Stimulated activated naive CD8-positive, alpha-beta T cell treated with anti-CD3 and anti-CD28 coated beads, Interleukin-15, Interleukin-2, amounts not matched to agents 100 ng/mL and 50 ng/mL, for 24 hours (primary cell): ENCODE results near the gene IRF2BP1.
"Not testable (repeated sequence)": the region's sequence is repeated elsewhere in the genome, so short reads cannot be mapped to it uniquely, and the experiment has no call there.

Experiments used
- H3K27ac Mint-ChIP-seq: one replicate; pipeline ENCODE4 v1.8.0; 2021; ENCODE audit warnings: mild to moderate bottlenecking, mixed read lengths
- H3K27me3 Mint-ChIP-seq: one replicate; pipeline ENCODE4 v1.8.0; 2021; ENCODE audit warnings: mixed read lengths
- H3K36me3 Mint-ChIP-seq: one replicate; pipeline ENCODE4 v1.8.0; 2021; ENCODE audit warnings: low read depth, mixed read lengths
- H3K4me1 Mint-ChIP-seq: one replicate; pipeline ENCODE4 v1.8.0; 2021; ENCODE audit warnings: low read depth, mixed read lengths
- H3K4me3 Mint-ChIP-seq: one replicate; pipeline ENCODE4 v1.8.0; 2021; ENCODE audit warnings: mild to moderate bottlenecking, mixed read lengths
- H3K9me3 Mint-ChIP-seq: one replicate; pipeline ENCODE4 v1.8.0; 2021; ENCODE audit warnings: mixed read lengths

Gene IRF2BP1

DNA sequence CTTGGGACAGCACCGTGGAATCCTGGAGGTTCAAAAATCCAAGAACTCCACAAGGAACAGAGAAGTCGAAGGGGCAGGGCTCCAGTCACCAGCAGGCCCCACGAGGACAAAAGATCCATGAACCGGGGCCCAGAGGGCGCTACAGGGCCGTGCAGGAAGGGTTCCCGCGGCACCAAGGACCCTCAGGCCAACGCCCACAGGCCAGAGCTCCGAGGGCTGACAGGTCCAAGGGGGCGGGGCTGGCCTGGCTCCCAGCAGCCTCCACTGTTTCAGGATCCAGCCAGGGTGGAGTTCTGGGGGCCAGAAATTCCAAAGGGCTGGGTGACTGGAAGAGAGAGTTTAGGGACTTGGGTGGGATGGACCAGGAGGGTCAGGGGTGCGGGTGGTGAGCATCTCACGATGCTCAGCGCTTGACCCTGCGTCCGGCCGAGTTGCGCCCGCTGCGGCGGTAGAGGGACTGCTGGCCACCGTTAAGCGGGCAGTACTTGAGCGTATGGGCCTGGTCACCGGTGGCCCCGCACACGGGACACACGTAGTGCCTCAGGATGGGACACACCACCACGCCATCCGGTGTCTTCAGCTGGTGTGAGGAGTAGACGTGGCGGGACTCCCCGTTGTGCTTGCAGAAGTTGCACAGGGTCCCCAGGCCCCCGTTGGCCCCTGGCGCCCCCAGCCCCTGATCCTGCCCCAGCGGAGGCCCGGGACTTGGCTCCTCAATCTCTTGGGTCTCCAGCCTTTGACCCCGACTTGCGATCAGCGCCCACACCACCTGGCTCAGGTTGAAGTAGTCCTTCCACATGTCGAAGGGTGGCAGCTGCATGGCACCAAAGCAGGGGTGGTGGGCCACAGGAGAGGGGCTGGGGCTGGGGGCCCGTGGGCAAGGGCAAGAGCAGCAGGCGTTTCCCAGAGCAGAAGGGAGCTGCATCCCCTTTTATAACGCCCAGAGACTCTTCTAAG is 28.2 kb upstream of the IRF2BP1 start, which contains the start of gene NANOS2:
NANOS2 (minus strand) TSS at position 905 of the 957 bp plus-strand sequence; CDS start at position 820, 85 bp downstream.
- no peak within 1 kb of the TSS for H3K4me3 Mint-ChIP-seq
- no peaks in the 10 kb centered on the region for H3K4me1 Mint-ChIP-seq
- no peaks in the 10 kb centered on the region for H3K9me3 Mint-ChIP-seq
- H3K36me3 Mint-ChIP-seq, result no peaks in the 10 kb centered on the region
- no peak within 1 kb of the TSS for H3K27ac Mint-ChIP-seq
- peaks cover 30% of the 10 kb centered on the region for H3K27me3 Mint-ChIP-seq

DNA sequence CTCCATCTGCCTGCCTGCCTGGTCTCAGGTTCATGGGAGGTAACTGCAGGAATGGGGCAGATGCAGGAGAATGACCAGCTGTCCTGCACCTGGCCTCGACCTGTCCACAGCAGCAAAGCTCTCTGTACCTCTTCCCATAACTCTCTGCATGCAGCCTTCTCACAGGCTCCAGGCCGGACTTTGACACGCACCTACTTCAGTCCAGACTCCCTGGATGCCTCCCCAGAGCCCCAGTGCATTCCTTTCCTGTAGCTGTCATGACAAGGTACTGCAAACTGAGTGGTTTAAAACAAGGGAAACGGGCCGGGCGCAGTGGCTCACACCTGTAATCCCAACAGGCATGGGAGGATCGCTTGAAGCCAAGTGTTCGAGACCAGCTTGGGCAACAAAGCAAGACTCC is 25.4 kb upstream of the IRF2BP1 start:
- no peak overlapping the region for H3K4me3 Mint-ChIP-seq

DNA sequence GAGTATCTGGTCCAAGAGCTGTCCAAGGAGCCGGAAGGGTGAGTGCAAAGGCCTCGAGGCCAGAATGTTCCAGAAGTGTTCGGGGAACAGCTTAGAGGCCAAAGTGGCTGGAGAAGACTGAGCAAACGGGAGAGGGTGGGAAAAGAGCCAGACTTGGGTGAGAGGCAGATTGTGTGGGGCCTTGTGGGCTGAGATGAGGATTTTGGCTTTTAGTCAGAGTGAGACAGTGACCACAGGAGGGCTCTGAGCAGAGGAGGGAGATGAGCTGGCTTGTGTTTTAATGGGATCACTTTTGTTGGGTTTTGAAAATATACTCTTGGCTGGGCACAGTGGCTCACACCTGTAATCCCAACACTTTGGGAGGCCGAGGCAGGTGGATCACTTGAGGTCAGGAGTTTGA is 23.0 kb upstream of the IRF2BP1 start:
- H3K27me3 Mint-ChIP-seq, result peaks cover 30% of the 10 kb centered on the region
- H3K4me3 Mint-ChIP-seq, result no peak overlapping the region
- no peaks in the 10 kb centered on the region for H3K36me3 Mint-ChIP-seq
- no peak overlapping the region for H3K27ac Mint-ChIP-seq
- H3K9me3 Mint-ChIP-seq, result no peaks in the 10 kb centered on the region
- H3K4me1 Mint-ChIP-seq, result no peaks in the 10 kb centered on the region

More for the DNA sequence above, 25.4 kb upstream of the IRF2BP1 start:
- Mint-ChIP-seq H3K27ac (no peak overlapping the region), H3K27me3 (peaks cover 30% of the 10 kb centered on the region), H3K9me3 (no peaks in the 10 kb centered on the region), H3K4me1 (no peaks in the 10 kb centered on the region), H3K36me3 (no peaks in the 10 kb centered on the region)

DNA sequence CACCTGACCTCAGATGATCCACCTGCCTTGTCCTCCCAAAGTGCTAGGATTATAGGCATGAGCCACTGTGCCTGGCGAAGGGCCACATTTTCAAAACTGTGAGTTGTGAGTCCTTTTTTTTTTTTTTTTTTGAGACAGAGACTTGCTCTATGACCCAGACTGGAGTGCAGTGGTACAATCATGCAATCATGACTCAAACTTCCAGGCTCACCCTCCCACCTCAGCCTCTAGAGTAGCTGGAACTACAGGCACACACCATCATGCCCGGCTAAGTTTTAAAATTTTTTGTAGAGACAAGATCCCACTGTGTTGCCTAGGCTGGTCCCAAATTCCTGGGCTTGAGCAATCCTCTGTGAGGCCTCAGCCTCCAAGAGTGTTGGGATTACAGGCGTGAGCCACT is 20.3 kb upstream of the IRF2BP1 start:
- H3K27me3 Mint-ChIP-seq, result peaks cover 12% of the 10 kb centered on the region
- no peaks in the 10 kb centered on the region for H3K9me3 Mint-ChIP-seq
- H3K36me3 Mint-ChIP-seq, result no peaks in the 10 kb centered on the region
- no peak overlapping the region for H3K27ac Mint-ChIP-seq
- peaks cover 7% of the 10 kb centered on the region for H3K4me1 Mint-ChIP-seq
- no peak overlapping the region for H3K4me3 Mint-ChIP-seq

DNA sequence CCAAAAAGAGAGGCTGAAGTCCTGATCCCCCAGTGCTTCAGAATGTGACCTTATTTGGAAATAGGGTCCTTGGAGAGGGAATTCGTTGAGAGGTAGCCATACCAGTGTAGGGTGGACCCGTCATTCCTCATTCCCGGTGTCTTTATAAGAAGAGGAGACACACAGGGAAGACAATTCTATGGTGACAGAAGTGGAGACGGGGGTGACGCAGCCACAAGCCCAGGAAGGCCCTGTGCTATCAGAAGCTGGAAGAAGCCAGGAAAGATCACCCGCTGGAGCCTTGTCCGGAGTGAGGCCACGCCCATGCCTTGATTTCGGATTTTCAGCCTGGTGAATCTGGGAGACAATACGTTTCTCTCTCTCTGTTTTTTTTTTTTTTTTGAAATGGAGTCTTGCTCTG is 19.1 kb upstream of the IRF2BP1 start:
- no peak overlapping the region for H3K27ac Mint-ChIP-seq
- peaks cover 3% of the 10 kb centered on the region for H3K36me3 Mint-ChIP-seq
- H3K4me3 Mint-ChIP-seq, result no peak overlapping the region
- H3K4me1 Mint-ChIP-seq, result peaks cover 12% of the 10 kb centered on the region
- H3K27me3 Mint-ChIP-seq, result peaks cover 4% of the 10 kb centered on the region
- no peaks in the 10 kb centered on the region for H3K9me3 Mint-ChIP-seq

DNA sequence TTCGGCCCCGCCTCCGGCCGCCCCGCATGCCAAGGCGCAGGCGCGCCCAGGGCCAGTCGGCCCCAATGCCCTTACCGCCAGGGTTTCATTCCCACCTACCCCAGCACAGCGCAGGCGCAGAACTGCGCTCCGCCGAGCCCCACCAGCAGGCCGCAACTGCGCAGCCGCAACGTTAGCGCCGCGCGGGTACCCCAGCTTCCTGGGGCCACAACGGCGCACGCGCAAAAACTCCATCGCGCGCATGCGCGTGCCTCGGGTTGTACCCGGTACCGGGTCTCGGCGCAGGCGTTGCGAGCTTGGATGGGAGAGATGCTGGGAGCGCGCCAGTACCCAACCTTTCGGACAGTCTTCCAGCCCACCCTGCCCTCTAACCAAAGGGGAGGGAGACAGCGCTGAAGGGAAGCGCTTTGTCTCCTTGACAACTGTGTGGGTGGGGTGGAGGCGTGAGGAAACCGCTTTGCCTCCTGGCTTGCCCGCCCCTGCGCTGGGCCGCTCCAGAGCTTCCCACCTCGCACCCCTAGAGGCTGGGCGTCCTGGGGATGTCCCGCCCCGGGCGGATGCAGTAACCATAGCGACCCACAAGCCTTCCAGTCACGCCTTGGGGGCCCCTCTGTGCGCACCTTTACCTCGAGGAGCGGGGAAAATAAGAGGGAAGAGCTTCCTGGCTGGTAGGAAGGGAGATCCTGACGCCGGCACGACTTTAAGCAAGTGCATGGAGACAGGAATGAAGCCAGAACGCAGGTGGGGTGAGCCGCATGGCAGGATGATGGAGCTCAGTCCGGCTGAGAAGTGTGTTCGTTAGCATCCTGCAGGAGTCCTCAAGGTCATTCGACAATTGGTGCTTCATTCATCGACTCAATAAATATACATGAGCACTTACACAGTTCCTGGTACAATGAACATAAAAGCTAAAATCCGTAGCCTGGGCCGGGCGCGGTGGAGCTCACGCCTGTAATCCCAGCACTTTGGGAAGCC is 17.0 kb upstream of the IRF2BP1 start:
- no peaks in the 10 kb centered on the region for H3K27me3 Mint-ChIP-seq
- peaks cover 12% of the 10 kb centered on the region for H3K4me1 Mint-ChIP-seq
- H3K9me3 Mint-ChIP-seq, result no peaks in the 10 kb centered on the region
- H3K4me3 Mint-ChIP-seq, result peak overlapping the region; percentile 91
- H3K36me3 Mint-ChIP-seq, result peaks cover 11% of the 10 kb centered on the region
- H3K27ac Mint-ChIP-seq, result peak overlapping the region; percentile 85

DNA sequence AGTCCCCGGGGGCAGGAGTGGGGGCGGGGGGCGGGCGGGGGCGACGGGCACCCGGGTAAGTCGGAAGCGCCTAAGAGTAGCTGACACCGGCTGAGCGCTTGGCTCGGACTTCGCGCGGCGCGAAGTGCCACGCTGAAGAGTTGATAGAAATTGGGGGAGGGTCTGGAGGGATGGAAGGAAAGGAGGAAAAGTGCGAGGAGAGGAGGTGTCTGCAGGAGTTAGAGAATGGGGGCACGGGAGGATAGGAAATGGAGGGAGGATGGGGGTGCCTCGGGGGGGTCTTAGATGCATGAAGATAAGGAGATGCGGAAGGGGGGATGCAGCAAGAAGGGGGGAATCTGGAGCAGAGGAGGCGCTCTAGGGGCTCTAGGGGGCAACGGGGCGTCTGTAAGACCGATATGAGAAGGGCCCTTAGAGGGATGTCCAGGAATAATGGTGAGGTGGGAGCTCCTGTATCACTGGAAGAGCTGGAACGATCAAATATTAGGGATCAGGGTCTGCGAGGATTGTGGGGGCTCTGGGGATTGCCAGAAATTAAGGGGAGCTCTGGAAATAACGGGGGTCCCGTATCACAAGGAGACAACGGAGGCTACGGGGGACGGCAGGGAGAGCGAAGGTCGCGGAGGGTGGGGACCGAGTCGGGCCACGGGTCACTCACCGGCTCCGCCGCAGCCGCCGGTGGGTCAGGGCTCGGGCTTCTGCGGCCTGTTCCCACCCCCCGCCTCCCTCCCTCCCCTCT is 16.1 kb upstream of the IRF2BP1 start, which contains the start of gene MYPOP:
MYPOP (minus strand) TSS at position 702 of the 739 bp plus-strand sequence. CDS start 840 bp downstream, outside the sequence.
- H3K9me3 Mint-ChIP-seq, result no peaks in the 10 kb centered on the region
- peak within 1 kb of the TSS; percentile 85 for H3K27ac Mint-ChIP-seq
- no peaks in the 10 kb centered on the region for H3K27me3 Mint-ChIP-seq
- peak within 1 kb of the TSS; percentile 91 for H3K4me3 Mint-ChIP-seq
- H3K4me1 Mint-ChIP-seq, result peaks cover 12% of the 10 kb centered on the region
- peaks cover 11% of the 10 kb centered on the region for H3K36me3 Mint-ChIP-seq

DNA sequence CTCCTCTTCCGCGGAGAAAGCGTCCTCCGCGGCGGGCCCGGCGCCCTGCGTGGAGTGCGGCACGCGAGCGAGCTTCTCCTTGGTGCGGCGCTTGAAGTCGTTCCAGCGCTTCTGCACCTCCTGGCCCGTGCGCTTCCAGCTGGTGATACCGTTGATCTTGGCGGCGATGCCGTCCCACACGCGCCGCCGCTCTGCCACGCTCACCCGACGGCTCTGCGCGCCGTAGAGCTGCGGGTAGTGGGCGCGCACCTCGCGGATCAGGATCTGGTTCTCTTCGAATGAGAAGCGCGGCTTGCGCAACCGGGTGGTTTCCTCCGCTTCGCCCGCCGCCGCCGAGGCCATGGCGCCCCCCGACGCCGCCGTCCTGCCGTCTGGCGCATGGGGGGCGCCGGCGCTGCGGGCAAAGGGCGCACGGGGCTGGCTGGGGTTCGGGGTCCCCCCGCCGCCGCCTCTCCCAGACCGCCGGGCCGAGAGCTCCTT is 15.5 kb upstream of the IRF2BP1 start:
- Mint-ChIP-seq H3K36me3 (peaks cover 11% of the 10 kb centered on the region), H3K9me3 (no peaks in the 10 kb centered on the region), H3K27me3 (no peaks in the 10 kb centered on the region), H3K4me3 (peak overlapping the region; percentile 91), H3K27ac (no peak overlapping the region), H3K4me1 (peaks cover 12% of the 10 kb centered on the region)

DNA sequence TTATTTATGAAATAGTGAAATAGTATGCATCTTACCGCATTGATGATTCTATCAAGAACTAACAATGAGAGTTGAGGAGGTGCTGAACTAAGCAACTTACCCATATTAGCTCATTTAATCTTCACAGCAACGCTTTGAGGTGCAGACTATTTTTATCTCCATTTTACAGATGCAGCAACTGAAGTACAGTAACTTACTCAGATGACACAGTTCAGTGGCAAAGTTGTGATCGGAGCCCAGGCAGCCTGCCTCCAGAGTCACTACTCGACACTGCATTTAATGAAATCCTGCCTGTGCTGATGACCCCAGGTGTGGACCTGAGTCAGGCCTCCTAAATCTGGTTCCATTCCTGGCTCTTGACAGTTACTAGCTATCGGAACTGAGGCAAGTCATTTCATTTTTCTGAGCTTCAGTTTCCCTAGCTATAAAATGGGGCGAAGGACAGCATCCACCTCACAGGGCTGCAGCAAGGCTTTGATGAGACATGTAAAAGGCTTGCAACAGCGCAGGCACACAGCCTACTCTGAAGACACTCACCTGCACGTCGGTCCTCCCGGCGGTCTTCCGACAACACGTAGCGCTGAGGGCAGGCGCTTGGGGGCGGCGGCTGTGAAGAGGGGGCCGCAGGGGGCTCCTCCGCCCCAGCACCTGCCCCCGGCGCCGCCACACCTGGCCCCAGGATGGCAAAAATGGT is 14.9 kb upstream of the IRF2BP1 start:
- peaks cover 11% of the 10 kb centered on the region for H3K36me3 Mint-ChIP-seq
- no peaks in the 10 kb centered on the region for H3K27me3 Mint-ChIP-seq
- H3K27ac Mint-ChIP-seq, result no peak overlapping the region
- H3K9me3 Mint-ChIP-seq, result no peaks in the 10 kb centered on the region
- H3K4me1 Mint-ChIP-seq, result peaks cover 12% of the 10 kb centered on the region
- peak overlapping the region; percentile 59 for H3K4me3 Mint-ChIP-seq

DNA sequence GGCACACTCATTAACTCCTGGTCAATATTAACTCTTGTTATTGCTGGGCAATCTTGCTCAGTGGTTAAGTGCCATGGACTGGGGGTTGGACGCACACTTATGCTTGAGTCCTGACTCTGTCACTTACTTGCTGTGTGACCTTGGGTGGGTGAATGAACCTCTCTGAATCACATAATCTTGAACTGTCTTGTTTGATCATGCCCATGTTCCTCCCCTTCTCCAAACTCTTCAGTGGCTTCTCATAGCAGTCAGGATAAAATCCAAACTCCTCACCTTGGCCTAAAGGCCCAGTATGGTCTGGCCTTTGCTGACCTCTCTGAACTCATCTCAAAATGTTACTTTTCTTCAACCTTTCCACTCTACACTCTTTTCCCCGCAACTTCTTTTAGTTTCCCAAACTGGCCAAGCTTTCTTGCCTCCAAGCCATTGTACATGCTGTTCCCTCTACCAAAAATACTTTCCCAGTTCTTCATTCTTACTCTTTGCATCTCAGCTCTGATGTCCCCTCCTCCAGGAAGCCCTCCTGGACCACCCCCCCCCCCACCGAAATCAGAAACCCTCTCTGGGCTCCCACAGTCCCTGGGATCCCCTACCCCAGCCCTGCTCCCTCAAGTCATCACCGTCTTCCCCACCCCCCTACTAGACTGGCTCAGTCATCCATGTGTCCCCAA is 14.1 kb upstream of the IRF2BP1 start:
- Mint-ChIP-seq H3K4me3 (no peak overlapping the region), H3K9me3 (no peaks in the 10 kb centered on the region), H3K36me3 (peaks cover 16% of the 10 kb centered on the region), H3K4me1 (peaks cover 12% of the 10 kb centered on the region), H3K27ac (no peak overlapping the region), H3K27me3 (no peaks in the 10 kb centered on the region)

DNA sequence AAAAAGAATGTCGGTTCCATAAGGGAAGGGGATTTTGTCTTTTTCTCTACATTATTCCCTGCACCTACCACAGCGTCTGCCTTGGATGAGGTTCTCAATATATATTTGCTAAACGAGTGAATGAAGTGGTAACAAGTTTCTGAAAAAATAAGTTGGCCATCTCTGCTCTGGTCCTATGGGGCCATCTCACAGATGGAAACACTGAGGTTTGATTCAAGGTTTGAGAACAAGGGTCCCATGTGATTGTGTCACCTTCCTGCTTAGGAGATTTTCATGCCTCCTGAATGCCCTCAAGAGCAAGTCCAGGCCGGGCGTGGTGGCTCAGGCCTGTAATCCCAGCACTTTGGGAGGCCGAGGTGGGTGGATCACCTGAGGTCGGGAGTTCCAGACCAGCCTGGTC is 13.3 kb upstream of the IRF2BP1 start:
- Mint-ChIP-seq H3K27me3 (no peaks in the 10 kb centered on the region), H3K4me1 (peaks cover 12% of the 10 kb centered on the region), H3K9me3 (no peaks in the 10 kb centered on the region), H3K27ac (no peak overlapping the region), H3K4me3 (no peak overlapping the region), H3K36me3 (peaks cover 18% of the 10 kb centered on the region)

DNA sequence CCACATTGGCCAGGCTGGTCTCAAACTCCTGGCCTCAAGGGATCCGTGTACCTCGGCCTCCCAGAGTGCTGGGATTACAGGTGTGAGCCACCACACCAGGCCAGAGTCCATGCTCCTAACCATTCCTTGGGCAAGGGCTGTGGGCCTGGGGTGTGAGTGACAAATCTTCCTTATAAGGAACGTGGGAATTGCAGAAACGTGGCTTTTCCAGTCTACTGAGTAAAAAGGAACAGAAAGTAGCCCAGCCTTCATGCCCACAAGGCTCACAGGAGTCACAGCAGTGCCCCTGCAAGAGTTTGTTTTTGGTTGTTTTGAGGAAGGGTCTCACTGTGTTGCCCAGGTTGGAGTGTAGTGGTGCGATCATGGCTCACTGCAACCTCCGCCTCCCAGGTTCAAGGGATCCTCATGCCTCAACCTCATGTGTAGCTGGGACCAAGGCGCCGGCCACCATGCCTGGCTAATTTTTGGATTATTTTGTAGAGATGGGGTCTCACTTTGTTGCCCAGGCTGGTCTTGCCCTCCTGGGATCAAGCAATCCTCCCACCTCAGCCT is 11.4 kb upstream of the IRF2BP1 start:
- H3K9me3 Mint-ChIP-seq, result no peaks in the 10 kb centered on the region
- H3K27ac Mint-ChIP-seq, result no peak overlapping the region
- H3K27me3 Mint-ChIP-seq, result no peaks in the 10 kb centered on the region
- peaks cover 8% of the 10 kb centered on the region for H3K4me1 Mint-ChIP-seq
- peaks cover 18% of the 10 kb centered on the region for H3K36me3 Mint-ChIP-seq
- H3K4me3 Mint-ChIP-seq, result no peak overlapping the region

DNA sequence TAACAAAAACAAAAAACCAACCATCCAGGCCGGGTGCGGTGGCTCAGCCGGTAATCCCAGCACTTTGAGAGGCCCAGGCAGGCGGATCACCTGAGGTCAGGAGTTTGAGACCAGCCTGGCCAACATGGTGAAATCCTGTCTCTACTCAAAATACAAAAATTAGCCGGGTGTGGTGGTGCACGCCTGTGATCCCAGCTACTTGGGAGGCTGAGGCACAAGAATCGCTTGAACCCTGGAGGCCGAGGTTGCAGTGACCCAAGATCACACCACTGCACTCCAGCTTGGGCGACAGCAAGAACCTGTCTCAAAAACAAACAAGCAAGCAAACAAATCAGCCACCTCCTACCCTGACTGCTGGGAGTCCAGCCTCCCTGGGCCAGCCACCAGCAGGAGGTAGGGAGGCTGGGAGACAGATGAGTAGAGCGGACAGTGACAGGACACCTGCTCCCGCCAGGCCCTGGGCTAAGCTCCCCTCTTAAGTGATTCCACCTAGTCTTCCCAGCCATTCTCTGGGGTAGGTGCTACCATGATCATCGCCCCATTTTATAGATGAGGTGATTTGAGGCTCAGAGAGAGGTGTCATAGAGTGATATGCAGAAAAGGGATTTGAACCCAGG is 10.2 kb upstream of the IRF2BP1 start:
- H3K36me3 Mint-ChIP-seq, result peaks cover 18% of the 10 kb centered on the region
- H3K4me1 Mint-ChIP-seq, H3K27ac Mint-ChIP-seq, H3K9me3 Mint-ChIP-seq, H3K4me3 Mint-ChIP-seq, H3K27me3 Mint-ChIP-seq: not testable (repeated sequence)
